ENCODE measurements around the gene IL23R.

GRCh38 chr1:67264899-67265298 is 98.6 kb downstream of the IL23R start:
- no peak for TF ChIP-seq FOXM1 (IDR thresholded peaks at IDR 0.05; ENCODE audit: borderline replicate concordance)
- no peak for TF ChIP-seq FOXA1 (IDR thresholded peaks at IDR 0.05)
- TF ChIP-seq CTBP1 (IDR thresholded peaks at IDR 0.05; ENCODE audit: borderline replicate concordance): no peak
- TF ChIP-seq NFRKB (IDR thresholded peaks at IDR 0.05): no peak
